ENCODE measurements around the gene USP44. TPM values are rescaled to one million over a fixed set of nuclear protein-coding genes. Genes with fewer than 3 reads are reported as not detected.

USP44 gene
- 2.6 TPM in 1 of 2 replicates, not detected in the other for polyA plus RNA-seq

DNA sequence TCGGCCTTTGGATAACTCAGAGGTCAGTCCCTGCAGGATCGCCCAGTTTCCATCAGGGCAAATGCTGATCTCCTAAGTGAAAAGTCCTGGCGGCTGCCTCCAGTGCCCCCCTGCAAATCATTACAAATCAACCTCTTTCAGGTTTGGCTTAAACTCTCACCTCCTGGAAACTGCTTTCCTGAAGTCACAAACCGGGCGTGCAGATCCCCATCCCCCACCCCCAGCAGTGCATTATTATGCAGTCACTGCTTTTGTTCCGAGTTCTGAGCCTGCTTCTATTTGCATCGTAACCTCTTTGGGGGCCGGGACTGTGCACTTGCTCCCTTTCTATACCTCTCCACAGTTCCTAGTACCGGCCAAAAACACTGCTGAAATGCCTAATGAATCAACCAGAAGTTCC, at the start of gene USP44:
Gene USP44, minus strand, starts transcription at position 172 of the 400 bp plus-strand sequence. CDS start 17,220 bp downstream, outside the sequence.

DNA sequence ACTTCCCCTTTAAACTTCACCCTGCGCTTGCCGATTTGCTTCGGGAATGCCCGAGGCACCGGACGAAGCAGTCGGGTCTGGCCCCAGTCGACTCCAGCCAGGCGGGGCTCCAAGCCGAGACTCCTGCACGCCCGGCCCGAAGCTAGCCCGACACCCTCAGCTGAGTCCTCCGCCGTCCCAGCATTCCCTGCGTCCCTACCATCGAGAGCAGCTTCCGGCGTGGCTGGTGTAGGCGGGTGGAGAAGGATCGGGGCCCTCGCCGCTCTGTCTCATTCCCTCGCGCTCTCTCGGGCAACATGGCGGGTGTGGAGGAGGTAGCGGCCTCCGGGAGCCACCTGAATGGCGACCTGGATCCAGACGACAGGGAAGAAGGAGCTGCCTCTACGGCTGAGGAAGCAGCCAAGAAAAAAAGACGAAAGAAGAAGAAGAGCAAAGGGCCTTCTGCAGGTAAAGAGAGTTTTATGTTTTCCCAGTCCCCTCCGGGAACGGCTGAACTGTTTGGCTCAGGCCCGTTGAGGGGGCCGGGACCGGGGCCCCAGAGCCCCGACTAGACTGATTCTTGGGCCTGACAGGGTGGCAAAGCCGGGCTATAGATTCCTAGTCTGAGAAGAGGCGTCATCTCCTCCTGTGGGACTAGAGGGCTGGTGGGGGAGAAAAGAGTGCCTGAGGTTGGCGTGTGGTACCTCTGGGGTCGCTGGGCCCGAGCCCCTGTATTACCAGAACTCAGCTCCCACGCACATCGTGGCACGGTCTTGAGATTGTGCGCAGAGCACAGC, 77.2 kb downstream of the USP44 start, which contains the start of gene METAP2:
Gene METAP2, plus strand, starts transcription at position 269 of the 776 bp plus-strand sequence. Its CDS starts 28 bp downstream, at position 297.

Other genes with a start within 250 kb of the USP44 start
- gene METAP2, start 77.3 kb downstream of the USP44 start, polyA plus RNA-seq = 62.7 and 67.2 TPM in 2 replicates
- gene NTN4, start 239.3 kb upstream of the USP44 start, polyA plus RNA-seq = 1.4 and 5.2 TPM in 2 replicates

Data from Purkinje cell (primary cell).